ENCODE measurements around the gene LRRC2.
"Not testable (repeated sequence)": the region's sequence is repeated elsewhere in the genome, so short reads cannot be mapped to it uniquely, and the experiment has no call there.

LRRC2 gene

DNA sequence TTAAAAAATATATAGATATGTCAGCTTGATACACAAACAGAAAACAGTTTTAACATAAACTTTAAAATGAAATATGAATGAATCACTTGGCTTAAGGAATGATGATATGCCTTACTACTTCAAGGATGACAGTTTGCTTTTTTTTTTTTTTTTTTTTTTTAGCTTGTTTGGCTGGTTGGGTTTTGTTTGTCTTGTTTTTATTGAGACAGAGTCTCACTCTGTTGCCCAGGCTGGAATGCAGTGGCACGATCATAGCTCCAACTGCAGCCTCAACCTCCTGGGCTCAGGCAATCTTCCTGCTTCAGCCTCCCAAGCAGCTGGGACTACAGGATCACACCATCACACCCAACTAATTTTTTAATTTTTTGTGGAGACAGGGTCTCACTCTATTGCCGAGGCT is 14.5 kb downstream of the LRRC2 start:
- DNase-seq: no peak

DNA sequence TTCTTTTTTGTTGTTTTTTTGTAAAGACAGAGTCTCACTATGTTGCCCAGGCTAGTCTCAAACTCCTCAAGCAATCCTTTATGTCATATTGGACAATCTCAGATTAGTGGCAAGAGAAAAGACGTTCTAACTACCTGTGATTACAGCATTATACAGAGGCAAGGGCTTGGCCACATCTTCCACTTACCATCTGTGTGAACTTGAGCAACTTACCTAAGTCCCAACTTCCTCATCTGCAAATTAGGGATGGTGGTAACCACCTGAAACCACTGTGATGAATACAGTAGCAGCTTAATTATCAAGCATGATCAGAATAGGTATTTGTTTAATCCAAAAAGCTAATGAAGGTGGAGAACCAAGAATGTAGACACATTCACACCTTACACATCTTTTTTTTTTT is 16.1 kb downstream of the LRRC2 start:
- DNase-seq: no peak

DNA sequence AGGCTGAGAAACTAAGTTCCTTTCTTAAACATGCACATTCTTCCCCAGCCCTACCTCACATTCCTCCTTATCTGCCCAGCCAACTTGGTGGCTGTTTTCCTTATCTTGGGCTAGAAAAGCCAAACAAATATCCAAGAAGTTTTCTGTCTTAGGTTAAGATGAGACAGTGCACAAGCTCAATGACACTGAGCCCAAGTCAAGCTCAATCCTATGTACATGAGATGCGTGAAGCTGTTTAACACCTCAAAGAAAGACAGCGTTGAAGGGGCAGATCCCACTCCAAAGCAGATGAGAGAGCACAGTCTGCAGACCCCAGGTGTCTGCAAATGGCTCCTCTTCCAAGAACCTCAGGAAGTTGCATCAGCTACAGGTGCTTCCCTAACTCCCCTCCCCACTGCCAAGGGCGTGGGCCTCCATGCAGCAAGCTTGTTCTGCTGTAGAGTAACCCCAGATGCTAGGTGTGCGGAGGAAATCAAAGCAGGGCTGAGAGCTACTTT is 16.6 kb downstream of the LRRC2 start:
- DNase-seq: no peak

- not testable (repeated sequence) for DNase-seq
Observed at GRCh38 chr3:46548611-46549010, 17.5 kb downstream of the LRRC2 start.

GRCh38 chr3:46546896-46547440 is 19.1 kb downstream of the LRRC2 start:
- DNase-seq: no peak

GRCh38 chr3:46545818-46546630 is 20.1 kb downstream of the LRRC2 start:
- no peak for DNase-seq

DNA sequence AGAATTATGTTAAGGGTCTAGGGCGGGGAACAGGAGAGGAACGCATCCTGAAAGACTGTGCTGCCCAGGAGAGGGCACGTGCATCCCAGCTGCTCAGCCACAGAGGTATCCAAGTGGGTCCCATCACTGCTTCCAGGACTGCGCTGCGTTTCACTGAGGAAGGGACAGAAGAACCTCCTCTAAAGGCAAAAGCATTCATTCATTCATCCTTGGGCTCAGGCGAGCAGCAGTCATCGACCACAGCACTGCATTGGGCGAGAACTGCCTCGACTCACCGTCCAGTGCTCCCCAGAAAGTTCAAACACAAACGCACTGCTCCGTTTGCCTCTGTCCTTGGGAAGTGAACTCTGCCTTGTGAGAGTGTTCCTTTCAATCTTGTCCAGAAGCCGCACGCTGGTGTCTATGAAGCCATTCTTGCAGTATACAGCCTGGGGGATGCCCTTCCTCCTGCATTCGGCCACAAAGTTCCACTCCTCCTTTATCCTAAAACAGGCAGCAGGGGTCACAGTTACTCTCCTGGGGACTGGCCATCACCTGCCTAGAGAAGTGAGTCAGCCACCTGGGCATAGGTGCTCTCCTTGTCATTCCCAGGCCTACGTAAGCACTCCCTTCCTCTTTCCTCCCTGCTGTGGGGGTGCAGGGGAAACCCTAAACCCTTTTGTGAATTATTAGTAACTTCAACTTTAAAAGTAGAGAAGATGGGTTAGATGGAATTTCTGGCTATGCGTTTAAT is 21.2 kb downstream of the LRRC2 start:
- no peak for DNase-seq

- no peak for DNase-seq
Observed at GRCh38 chr3:46542801-46543201, 23.3 kb downstream of the LRRC2 start.

GRCh38 chr3:46542344-46542743 is 23.8 kb downstream of the LRRC2 start:
- DNase-seq: no peak

DNA sequence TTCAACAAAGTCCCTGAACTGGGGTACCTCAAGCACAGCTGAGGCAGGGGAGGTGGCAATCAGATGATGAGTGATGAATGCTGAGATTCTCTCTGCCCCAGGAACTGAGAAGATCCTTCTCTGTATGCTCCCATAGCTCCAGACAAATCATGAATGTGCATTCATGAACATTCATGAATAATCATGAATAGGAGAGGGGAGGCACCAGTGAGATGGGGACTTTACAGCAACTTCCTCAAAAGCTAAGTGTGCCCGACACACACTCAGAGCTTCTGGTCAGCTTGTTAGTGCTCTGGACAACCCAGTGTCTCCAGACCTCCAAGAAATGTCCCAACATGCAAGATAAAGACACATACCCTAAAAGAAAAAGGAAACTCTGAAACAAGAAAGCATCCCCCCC is 24.3 kb downstream of the LRRC2 start:
- DNase-seq: no peak

- DNase-seq: no peak
Observed at GRCh38 chr3:46540550-46540949, 25.6 kb downstream of the LRRC2 start.

DNA sequence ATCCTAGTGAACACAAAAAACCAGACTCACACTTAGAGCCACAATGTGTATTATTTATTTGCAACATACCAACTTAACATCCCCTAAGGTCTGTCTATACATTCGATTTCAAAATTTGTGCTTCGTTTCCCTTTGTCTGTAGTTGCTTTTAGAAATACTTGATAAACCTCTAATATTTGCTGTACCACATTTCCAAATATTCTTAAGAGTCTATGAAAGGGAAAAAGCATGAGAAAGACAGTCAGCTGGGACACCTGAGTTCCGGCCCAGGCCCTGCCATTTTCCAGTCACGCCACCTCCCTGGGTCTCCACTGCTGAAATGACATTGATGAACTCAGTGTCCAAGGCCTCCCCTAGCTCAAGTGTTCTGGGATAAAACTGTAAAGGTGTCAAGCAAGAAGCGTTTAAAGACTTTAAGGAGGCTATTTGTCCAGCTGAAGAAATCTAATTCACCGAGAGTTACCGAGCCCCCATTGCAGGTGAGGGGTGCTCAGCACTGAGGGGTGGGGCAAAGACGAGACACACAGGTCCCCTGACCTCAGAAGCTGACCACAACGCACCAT is 26.6 kb downstream of the LRRC2 start:
- no peak for DNase-seq

GRCh38 chr3:46538803-46539442 is 27.2 kb downstream of the LRRC2 start:
- DNase-seq: no peak

DNA sequence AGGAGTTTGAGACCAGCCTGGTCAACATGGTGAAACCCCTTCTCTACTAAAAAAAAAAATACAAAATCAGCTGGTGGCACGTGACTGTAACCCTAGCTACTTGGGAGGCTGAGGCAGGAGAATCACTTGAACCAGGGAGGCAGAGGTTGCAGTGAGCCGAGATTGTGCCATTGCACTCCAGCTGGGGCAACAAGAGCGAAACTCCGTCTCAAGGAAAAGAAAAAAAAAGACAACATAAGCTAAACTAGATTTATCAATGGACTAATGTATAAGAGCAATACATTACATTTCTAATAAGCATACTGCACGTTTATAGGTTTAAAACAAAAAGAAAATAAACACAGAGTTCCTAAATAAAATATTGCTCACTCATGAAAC is 27.7 kb downstream of the LRRC2 start:
- DNase-seq: not testable (repeated sequence)

GRCh38 chr3:46537779-46538178 is 28.3 kb downstream of the LRRC2 start:
- no peak for DNase-seq

DNA sequence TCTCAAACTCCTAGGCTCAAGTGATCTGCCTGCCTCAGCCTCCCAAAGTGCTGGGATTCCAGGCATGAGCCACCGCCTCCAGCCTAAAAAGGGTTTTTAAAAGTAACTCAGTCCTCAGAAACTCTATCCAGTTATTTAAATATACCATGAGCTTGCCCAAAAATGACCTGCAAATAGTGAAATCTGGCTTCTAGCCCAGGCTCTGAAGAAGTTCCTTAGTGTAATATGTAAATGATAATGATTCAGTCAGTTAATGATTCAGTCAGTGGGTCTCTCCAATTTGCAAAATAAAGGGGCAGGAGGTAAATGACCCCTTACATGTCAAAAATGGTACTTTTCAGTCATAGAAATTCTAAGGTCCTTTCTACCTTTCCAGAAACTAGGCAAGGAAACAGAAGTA is 28.8 kb downstream of the LRRC2 start:
- no peak for DNase-seq

GRCh38 chr3:46536758-46537157 is 29.3 kb downstream of the LRRC2 start:
- no peak for DNase-seq

DNA sequence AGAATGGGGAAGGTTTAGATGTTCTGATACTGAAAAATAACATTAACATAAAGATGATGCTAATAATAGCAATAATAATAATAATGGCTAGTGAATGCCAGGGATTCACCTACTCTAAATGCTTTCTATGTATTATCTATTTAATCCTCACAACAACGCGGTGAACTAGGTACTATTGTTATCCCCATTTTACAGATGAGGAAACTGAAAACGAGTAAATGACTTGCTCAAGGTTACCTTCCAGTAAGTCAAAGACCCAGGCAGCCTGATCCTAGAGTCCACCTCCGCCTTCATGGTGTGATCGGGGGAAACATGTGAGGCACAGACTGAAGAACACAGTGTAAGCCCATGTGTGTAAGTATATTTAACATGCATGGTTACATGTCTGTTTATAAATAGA is 30.4 kb downstream of the LRRC2 start:
- no peak for DNase-seq

DNA sequence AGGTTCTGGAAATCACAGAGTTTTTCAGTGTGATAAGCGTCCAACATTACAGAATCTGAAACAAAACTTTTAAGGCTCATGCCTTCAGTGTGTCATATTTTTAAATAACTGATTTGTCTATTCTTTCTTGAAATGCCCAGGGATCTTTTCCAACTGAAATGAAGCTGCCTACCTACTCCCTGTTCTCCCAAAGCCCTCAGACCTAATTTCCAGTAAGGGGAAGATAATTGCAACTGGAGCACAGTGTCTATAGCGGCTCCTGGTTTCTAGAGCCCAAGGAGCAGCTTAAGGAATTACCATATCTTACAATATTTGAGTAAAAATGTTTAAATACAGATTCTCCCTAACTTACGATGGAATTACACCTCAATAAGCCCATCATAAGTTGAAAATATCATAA is 33.0 kb downstream of the LRRC2 start:
- no peak for DNase-seq

DNA sequence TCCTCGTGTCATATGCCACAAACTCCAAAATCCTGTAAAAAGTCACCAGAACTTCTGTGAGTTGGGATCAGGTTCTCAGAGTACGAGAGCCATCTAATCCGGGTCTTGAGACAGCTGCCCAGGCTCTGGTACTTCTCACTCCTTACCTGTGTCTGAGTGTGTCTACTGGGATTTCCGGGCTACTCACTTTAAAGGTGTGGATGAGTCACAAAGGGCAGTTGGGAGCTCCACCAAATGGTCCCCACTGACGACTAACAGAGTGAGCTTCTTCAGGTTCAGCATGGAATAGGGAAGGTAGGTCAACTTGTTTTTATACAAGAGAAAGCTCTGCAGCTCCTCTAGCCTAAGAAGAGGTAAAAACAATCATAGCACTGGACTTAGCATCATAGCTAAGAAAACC is 38.9 kb downstream of the LRRC2 start:
- DNase-seq: no peak

DNA sequence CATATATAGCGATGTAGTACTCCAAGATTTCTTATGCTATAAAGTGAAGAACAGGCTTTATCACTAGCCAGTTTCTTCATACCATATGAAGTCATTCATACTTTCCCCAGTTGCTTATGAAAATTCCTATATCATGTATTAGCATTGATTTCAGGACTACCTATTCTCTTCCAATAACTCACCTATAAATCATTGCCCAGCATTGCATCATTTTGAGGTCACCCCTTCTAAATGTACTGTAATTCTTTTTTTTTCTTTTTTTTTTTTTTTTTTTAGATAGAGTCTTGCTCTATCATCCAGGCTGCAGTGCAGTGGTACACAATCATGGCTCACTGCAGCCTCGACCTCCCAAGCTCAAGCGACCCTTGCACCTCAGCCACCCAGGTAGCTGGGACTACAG is 41.3 kb downstream of the LRRC2 start:
- no peak for DNase-seq

DNA sequence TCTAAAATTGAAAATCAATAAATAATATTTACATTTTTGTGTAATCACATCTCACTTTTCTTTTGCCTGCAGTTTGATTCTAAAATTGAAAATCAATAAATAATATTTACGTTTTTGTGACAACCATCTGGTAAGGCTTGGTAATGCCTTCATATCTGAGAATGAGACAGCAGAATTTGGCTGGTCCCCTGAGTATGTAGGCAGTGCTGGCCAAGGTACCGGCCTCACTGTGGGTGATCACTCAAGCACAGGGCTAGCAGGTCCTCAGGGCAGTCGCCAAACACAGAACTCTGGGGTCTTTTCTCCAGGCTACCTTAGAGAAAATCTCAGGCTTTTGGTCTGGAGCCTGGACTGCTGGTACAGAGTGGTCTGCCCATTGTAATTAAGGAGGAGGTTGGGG is 42.1 kb downstream of the LRRC2 start:
- DNase-seq: no peak

GRCh38 chr3:46523556-46523955 is 42.5 kb downstream of the LRRC2 start:
- no peak for DNase-seq
